Measurements from ENCODE around the gene FKBP9.
"Not testable (repeated sequence)": the region's sequence is repeated elsewhere in the genome, so short reads cannot be mapped to it uniquely, and the experiment has no call there.

- TF ChIP-seq, protein P1, sequence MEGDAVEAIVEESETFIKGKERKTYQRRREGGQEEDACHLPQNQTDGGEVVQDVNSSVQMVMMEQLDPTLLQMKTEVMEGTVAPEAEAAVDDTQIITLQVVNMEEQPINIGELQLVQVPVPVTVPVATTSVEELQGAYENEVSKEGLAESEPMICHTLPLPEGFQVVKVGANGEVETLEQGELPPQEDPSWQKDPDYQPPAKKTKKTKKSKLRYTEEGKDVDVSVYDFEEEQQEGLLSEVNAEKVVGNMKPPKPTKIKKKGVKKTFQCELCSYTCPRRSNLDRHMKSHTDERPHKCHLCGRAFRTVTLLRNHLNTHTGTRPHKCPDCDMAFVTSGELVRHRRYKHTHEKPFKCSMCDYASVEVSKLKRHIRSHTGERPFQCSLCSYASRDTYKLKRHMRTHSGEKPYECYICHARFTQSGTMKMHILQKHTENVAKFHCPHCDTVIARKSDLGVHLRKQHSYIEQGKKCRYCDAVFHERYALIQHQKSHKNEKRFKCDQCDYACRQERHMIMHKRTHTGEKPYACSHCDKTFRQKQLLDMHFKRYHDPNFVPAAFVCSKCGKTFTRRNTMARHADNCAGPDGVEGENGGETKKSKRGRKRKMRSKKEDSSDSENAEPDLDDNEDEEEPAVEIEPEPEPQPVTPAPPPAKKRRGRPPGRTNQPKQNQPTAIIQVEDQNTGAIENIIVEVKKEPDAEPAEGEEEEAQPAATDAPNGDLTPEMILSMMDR (optimal IDR thresholded peaks at IDR 0.05 in 1 of 3, IDR thresholded peaks at IDR 0.05 in 1 of 3, conservative IDR thresholded peaks at IDR 0.05 in 1 of 3; ENCODE audit: extremely low read depth in 1 of 3, insufficient read depth in 2 of 3, low read length in 3 of 3), result not testable (repeated sequence)
- TF ChIP-seq EZH2 (IDR thresholded peaks at IDR 0.05; ENCODE audit: low read length), result not testable (repeated sequence)
Measured at GRCh38 chr7:32991068-32991585, 33.9 kb downstream of the FKBP9 start.

Data from keratinocyte (primary cell).